ENCODE measurements around the gene XKR3.
"Not testable (repeated sequence)": the region's sequence is repeated elsewhere in the genome, so short reads cannot be mapped to it uniquely, and the experiment has no call there.

Gene XKR3

DNA sequence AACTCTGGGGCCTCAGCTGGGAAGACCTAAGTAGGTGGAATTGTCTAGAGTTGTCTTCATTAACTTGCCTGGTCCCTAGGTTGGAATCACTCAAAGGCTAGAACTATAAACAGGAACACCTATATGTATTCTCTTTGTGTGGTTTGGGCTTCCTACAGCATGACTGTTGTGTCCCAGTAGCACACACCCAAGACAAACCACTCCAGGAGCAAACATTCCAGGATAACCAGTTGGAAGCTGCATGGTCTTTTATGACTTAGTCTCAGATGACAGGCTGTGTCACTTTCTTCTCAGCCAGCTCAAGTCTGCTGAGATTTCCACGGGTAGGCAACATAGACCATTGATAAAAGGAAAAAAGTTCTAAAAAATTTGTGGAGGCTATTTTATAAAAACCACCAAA is 90.9 kb downstream of the XKR3 start:
- not testable (repeated sequence) for DNase-seq

Measured in cortex of kidney (tissue), 1 donor.